GM23338 (cell line): ENCODE measurements around the gene ARHGAP42. TPM values are rescaled to one million over a fixed set of nuclear protein-coding genes. Genes with fewer than 3 reads are reported as not detected.

Experiments used
- ATAC-seq: fragments of 200-7000 bp; cut with Tn5 transposase; 3 replicates; pipeline ENCODE4 v1.9.1; 2020
- DNase-seq: peaks from one replicate; pipeline ENCODE4 v3.0.0-alpha.2; 2015; ENCODE audit warnings: low spot score
- H2AFZ ChIP-seq: fragments of 200-600 bp; sonication (generic); 2 replicates; pipeline ENCODE4 v1.8.0; 2016; ENCODE audit warnings: antibody characterized with exemption, mild to moderate bottlenecking, moderate library complexity
- H3F3A ChIP-seq: fragments of 200-600 bp; sonication (generic); replicated peaks from 2 replicates; pipeline ENCODE4 v1.8.0; 2017; ENCODE audit warnings: antibody characterized with exemption, mixed run types, low read depth
- H3K27ac ChIP-seq: fragments of 200-600 bp; sonication (generic); 2 replicates; pipeline ENCODE4 v1.6.1; 2016; ENCODE audit warnings: low read depth
- H3K27me3 ChIP-seq: fragments of 200-600 bp; sonication (generic); 2 replicates; pipeline ENCODE4 v1.8.0; 2016; ENCODE audit warnings: mild to moderate bottlenecking, mixed run types, moderate library complexity; ENCODE audit not compliant: insufficient read depth
- H3K36me3 ChIP-seq: fragments of 200-600 bp; sonication (generic); 2 replicates; pipeline ENCODE4 v1.8.0; 2016; ENCODE audit warnings: mild to moderate bottlenecking; ENCODE audit not compliant: insufficient read depth
- H3K4me1 ChIP-seq: fragments of 200-600 bp; sonication (generic); 2 replicates; pipeline ENCODE4 v1.8.0; 2016; ENCODE audit warnings: mild to moderate bottlenecking, moderate library complexity; ENCODE audit not compliant: insufficient read depth
- H3K4me2 ChIP-seq: fragments of 200-600 bp; sonication (generic); 2 replicates; pipeline ENCODE4 v1.7.1; 2017; ENCODE audit warnings: mixed run types
- H3K4me3 ChIP-seq: fragments of 200-600 bp; sonication (generic); 2 replicates; pipeline ENCODE4 v1.6.1; 2016; ENCODE audit warnings: mixed run types
- H3K79me2 ChIP-seq: fragments of 200-600 bp; sonication (generic); replicated peaks from 2 replicates; pipeline ENCODE4 v1.8.0; 2017; ENCODE audit warnings: mild to moderate bottlenecking; ENCODE audit not compliant: insufficient read depth
- H3K9me2 ChIP-seq: fragments of 200-600 bp; sonication (generic); 2 replicates; pipeline ENCODE4 v1.8.0; 2017; ENCODE audit not compliant: insufficient read depth
- H4K20me1 ChIP-seq: fragments of 200-600 bp; sonication (generic); replicated peaks from 2 replicates; pipeline ENCODE4 v1.8.0; 2017; ENCODE audit warnings: mild to moderate bottlenecking; ENCODE audit not compliant: insufficient read depth
- H3K27ac Mint-ChIP-seq: 2 replicates; pipeline ENCODE4 v1.8.0; 2020; ENCODE audit warnings: inconsistent platforms, mild to moderate bottlenecking, moderate library complexity, mixed read lengths
- H3K27me3 Mint-ChIP-seq: 3 replicates; pipeline ENCODE4 v1.8.0; 2022; ENCODE audit warnings: low read depth, mild to moderate bottlenecking, moderate library complexity, mixed read lengths, inconsistent platforms; ENCODE audit not compliant: insufficient read depth, poor library complexity
- H3K36me3 Mint-ChIP-seq: 3 replicates; pipeline ENCODE4 v1.8.0; 2021; ENCODE audit warnings: low read depth, mild to moderate bottlenecking, inconsistent platforms, moderate library complexity, mixed read lengths
- H3K4me1 Mint-ChIP-seq: 3 replicates; pipeline ENCODE4 v1.8.0; 2020; ENCODE audit warnings: mild to moderate bottlenecking, inconsistent platforms, mixed read lengths
- H3K4me3 Mint-ChIP-seq: 3 replicates; pipeline ENCODE4 v1.8.0; 2021; ENCODE audit warnings: moderate library complexity, mild to moderate bottlenecking, inconsistent platforms, mixed read lengths
- H3K9me3 Mint-ChIP-seq: 3 replicates; pipeline ENCODE4 v1.8.0; 2020; ENCODE audit warnings: moderate library complexity, mild to moderate bottlenecking, inconsistent platforms, mixed read lengths
- EZH2 ChIP-seq: fragments of 200-600 bp; sonication (generic); IDR thresholded peaks from one replicate; pipeline ENCODE4 v1.8.0; 2017; ENCODE audit warnings: antibody characterized with exemption, mild to moderate bottlenecking, low read depth; ENCODE audit not compliant: unreplicated experiment
- JUNB ChIP-seq: IDR thresholded peaks from one replicate; pipeline ENCODE4 v1.6.1; 2016; ENCODE audit warnings: antibody characterized with exemption; ENCODE audit not compliant: unreplicated experiment
- POLR2AphosphoS5 ChIP-seq: IDR thresholded peaks from 2 replicates; pipeline ENCODE4 v1.6.1; 2016; ENCODE audit warnings: antibody characterized with exemption, low read depth
- STAT1 ChIP-seq: IDR thresholded peaks from one replicate; pipeline ENCODE4 v1.6.1; 2016; ENCODE audit warnings: antibody characterized with exemption; ENCODE audit not compliant: unreplicated experiment
- ZNF114 ChIP-seq: fragments of 250-450 bp; sonication (Bioruptor Pico); IDR thresholded peaks from 2 replicates; pipeline ENCODE4 v1.5.0; 2020; ENCODE audit warnings: mild to moderate bottlenecking, moderate library complexity
- ZNF331 ChIP-seq: fragments of 250-450 bp; sonication (Bioruptor Pico); IDR thresholded peaks from 2 replicates; pipeline ENCODE4 v1.5.0; 2020; ENCODE audit warnings: low read depth, mild to moderate bottlenecking, moderate library complexity
- polyA plus RNA-seq: library from polyadenylated mRNA; unstranded; fragments of >200 nt; fragmentation: Nextera tagmentation; extraction: Ambion mirVana; gene quantifications from 2 replicates; pipeline ENCODE4 v1.2.1, GENCODE V29; 2016
- total RNA-seq: library from RNA; depleted of rRNA; stranded (reverse); fragments of >200 nt; shearing (Covaris generic); gene quantifications from 2 replicates; pipeline ENCODE4 v1.2.3, GENCODE V29; 2014
- TF ChIP-seq, protein P1 (sequence below), 2 experiments: fragments of 200-600 bp in 1 of 2; sonication (generic) in 1 of 2; conservative IDR thresholded peaks; 2 replicates each; pipeline versions ENCODE4 v1.5.1 to v1.6.1; 2016 to 2017; ENCODE audit warnings: antibody characterized with exemption in 2 of 2, low read depth in 2 of 2, mild to moderate bottlenecking in 2 of 2, moderate library complexity in 1 of 2
- TF ChIP-seq, protein P2 (sequence below): fragments of 250-450 bp; sonication (Bioruptor Pico); IDR thresholded peaks from 2 replicates; pipeline ENCODE4 v1.5.0; 2020; ENCODE audit warnings: mild to moderate bottlenecking, moderate library complexity

Gene ARHGAP42
- total and polyA plus RNA-seq, 2 experiments from 2014 or later, result 23.7 to 35.7 TPM

DNA sequence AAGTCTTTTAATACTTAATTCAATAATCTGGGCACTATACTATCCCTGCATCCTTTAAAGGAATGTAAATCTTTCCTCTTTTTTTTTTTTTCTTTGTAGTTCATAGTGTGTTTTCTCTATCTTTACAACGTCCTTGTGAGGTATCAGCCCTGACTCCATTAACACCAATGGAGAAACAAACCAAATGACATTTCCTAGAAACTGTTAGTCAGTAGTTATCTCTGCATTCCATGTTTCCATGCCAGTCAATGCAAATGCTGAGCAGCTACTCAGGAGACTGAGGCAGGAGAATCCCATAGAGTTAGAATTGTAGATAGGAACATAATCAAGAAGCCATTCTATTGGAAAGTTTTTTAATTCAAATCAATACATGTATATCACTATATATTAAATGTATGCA lies 182.2 kb downstream of the ARHGAP42 start:
- Histone ChIP-seq H3K4me2 (no peak overlapping the region), H3K79me2 (no peaks in the 10 kb centered on the region), H3K36me3 (no peaks in the 10 kb centered on the region), H3K27me3 (no peaks in the 10 kb centered on the region), H3F3A (no peaks in the 10 kb centered on the region), H3K9me2 (0 out of 2 replicates have a peak, but pooled peaks cover 3% of the 10 kb centered on the region), H3K4me3 (no peak overlapping the region), H3K4me1 (peaks cover 21% of the 10 kb centered on the region), H4K20me1 (no peaks in the 10 kb centered on the region), H3K27ac (no peak overlapping the region), H2AFZ (no peak overlapping the region)
- H3K4me3 Mint-ChIP-seq, result no peak overlapping the region
- no peaks in the 10 kb centered on the region for H3K9me3 Mint-ChIP-seq
- H3K4me1 Mint-ChIP-seq, result peaks cover 32% of the 10 kb centered on the region
- no peaks in the 10 kb centered on the region for H3K36me3 Mint-ChIP-seq
- no peak for ATAC-seq
- H3K27me3 Mint-ChIP-seq, result no peaks in the 10 kb centered on the region
- no peak for DNase-seq
- TF ChIP-seq, protein P1, sequence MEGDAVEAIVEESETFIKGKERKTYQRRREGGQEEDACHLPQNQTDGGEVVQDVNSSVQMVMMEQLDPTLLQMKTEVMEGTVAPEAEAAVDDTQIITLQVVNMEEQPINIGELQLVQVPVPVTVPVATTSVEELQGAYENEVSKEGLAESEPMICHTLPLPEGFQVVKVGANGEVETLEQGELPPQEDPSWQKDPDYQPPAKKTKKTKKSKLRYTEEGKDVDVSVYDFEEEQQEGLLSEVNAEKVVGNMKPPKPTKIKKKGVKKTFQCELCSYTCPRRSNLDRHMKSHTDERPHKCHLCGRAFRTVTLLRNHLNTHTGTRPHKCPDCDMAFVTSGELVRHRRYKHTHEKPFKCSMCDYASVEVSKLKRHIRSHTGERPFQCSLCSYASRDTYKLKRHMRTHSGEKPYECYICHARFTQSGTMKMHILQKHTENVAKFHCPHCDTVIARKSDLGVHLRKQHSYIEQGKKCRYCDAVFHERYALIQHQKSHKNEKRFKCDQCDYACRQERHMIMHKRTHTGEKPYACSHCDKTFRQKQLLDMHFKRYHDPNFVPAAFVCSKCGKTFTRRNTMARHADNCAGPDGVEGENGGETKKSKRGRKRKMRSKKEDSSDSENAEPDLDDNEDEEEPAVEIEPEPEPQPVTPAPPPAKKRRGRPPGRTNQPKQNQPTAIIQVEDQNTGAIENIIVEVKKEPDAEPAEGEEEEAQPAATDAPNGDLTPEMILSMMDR (conservative IDR thresholded peaks at IDR 0.05; ENCODE audit: low read depth in 2 of 2), result no peak
- no peak for TF ChIP-seq ZNF331
- TF ChIP-seq JUNB, result no peak
- no peak for TF ChIP-seq POLR2AphosphoS5
- TF ChIP-seq, protein P2, sequence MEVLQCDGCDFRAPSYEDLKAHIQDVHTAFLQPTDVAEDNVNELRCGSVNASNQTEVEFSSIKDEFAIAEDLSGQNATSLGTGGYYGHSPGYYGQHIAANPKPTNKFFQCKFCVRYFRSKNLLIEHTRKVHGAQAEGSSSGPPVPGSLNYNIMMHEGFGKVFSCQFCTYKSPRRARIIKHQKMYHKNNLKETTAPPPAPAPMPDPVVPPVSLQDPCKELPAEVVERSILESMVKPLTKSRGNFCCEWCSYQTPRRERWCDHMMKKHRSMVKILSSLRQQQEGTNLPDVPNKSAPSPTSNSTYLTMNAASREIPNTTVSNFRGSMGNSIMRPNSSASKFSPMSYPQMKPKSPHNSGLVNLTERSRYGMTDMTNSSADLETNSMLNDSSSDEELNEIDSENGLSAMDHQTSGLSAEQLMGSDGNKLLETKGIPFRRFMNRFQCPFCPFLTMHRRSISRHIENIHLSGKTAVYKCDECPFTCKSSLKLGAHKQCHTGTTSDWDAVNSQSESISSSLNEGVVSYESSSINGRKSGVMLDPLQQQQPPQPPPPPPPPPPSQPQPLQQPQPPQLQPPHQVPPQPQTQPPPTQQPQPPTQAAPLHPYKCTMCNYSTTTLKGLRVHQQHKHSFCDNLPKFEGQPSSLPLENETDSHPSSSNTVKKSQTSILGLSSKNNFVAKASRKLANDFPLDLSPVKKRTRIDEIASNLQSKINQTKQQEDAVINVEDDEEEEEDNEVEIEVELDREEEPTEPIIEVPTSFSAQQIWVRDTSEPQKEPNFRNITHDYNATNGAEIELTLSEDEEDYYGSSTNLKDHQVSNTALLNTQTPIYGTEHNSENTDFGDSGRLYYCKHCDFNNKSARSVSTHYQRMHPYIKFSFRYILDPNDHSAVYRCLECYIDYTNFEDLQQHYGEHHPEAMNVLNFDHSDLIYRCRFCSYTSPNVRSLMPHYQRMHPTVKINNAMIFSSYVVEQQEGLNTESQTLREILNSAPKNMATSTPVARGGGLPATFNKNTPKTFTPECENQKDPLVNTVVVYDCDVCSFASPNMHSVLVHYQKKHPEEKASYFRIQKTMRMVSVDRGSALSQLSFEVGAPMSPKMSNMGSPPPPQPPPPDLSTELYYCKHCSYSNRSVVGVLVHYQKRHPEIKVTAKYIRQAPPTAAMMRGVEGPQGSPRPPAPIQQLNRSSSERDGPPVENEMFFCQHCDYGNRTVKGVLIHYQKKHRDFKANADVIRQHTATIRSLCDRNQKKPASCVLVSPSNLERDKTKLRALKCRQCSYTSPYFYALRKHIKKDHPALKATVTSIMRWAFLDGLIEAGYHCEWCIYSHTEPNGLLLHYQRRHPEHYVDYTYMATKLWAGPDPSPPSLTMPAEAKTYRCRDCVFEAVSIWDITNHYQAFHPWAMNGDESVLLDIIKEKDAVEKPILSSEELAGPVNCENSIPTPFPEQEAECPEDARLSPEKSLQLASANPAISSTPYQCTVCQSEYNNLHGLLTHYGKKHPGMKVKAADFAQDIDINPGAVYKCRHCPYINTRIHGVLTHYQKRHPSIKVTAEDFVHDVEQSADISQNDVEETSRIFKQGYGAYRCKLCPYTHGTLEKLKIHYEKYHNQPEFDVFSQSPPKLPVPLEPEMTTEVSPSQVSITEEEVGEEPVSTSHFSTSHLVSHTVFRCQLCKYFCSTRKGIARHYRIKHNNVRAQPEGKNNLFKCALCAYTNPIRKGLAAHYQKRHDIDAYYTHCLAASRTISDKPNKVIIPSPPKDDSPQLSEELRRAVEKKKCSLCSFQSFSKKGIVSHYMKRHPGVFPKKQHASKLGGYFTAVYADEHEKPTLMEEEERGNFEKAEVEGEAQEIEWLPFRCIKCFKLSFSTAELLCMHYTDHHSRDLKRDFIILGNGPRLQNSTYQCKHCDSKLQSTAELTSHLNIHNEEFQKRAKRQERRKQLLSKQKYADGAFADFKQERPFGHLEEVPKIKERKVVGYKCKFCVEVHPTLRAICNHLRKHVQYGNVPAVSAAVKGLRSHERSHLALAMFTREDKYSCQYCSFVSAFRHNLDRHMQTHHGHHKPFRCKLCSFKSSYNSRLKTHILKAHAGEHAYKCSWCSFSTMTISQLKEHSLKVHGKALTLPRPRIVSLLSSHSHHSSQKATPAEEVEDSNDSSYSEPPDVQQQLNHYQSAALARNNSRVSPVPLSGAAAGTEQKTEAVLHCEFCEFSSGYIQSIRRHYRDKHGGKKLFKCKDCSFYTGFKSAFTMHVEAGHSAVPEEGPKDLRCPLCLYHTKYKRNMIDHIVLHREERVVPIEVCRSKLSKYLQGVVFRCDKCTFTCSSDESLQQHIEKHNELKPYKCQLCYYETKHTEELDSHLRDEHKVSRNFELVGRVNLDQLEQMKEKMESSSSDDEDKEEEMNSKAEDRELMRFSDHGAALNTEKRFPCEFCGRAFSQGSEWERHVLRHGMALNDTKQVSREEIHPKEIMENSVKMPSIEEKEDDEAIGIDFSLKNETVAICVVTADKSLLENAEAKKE, result no peak
- TF ChIP-seq EZH2, result no peak
- TF ChIP-seq STAT1, result no peak
- no peak for TF ChIP-seq ZNF114
- H3K27ac Mint-ChIP-seq, result no peak overlapping the region
